Measurements from ENCODE around the gene TMEM218.

DNA sequence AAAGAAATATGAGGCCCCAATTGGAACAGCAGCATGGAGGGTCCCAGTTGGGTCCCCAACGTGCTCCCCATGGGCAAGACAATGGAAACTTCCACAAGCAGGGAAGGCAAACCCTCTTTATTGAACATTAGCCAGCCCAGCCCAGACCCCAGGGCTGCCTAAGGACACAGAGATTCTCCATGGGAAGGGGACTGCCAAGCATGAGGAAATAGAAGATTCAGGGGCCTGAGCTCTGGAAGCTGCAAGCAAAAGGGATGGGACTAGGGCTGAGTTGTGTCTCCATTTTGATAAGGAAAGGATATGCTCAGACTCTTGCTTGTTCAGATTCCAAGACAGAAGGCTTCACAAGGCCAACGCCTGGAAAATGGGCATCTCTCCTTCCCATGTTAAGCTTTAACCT is 23.3 kb downstream of the TMEM218 start:
- TF ChIP-seq, protein P1, sequence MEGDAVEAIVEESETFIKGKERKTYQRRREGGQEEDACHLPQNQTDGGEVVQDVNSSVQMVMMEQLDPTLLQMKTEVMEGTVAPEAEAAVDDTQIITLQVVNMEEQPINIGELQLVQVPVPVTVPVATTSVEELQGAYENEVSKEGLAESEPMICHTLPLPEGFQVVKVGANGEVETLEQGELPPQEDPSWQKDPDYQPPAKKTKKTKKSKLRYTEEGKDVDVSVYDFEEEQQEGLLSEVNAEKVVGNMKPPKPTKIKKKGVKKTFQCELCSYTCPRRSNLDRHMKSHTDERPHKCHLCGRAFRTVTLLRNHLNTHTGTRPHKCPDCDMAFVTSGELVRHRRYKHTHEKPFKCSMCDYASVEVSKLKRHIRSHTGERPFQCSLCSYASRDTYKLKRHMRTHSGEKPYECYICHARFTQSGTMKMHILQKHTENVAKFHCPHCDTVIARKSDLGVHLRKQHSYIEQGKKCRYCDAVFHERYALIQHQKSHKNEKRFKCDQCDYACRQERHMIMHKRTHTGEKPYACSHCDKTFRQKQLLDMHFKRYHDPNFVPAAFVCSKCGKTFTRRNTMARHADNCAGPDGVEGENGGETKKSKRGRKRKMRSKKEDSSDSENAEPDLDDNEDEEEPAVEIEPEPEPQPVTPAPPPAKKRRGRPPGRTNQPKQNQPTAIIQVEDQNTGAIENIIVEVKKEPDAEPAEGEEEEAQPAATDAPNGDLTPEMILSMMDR (IDR thresholded peaks at IDR 0.05), result no peak
- TF ChIP-seq POLR2A (IDR thresholded peaks at IDR 0.05), result no peak
